HG03558 (cell line): ENCODE results near the gene MRPL16.

Experiments used
- ATAC-seq: cut with Tn5 transposase; IDR thresholded peaks from one replicate; pipeline ENCODE4 v1.9.1; 2021; ENCODE audit warnings: moderate number of reproducible peaks; ENCODE audit not compliant: unreplicated experiment; ENCODE audit errors: extremely low read depth

MRPL16 gene

GRCh38 chr11:59776210-59777066 lies 34.1 kb downstream of the MRPL16 start:
- no peak for ATAC-seq

- no peak for ATAC-seq
Observed at GRCh38 chr11:59773083-59773440, 37.5 kb downstream of the MRPL16 start.

DNA sequence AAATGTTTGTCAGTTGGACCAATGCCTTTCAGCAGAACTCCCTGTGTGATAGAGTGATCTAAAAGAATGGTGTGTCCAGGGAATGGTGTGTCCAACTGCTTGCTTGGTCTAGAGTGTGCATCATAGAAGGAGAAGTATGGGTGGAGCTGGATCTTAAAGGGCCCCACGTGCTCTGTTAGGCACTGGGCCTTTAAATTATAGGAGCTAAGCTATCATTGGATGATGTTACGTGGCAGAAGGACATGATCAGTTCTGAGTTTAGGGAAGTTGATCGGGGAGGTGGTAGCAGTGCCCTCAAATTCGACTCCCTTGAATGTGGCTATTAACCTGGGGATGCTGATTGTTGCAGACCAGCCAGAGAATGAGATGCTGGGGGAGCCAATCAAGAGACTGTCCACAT lies 39.0 kb downstream of the MRPL16 start:
- no peak for ATAC-seq

DNA sequence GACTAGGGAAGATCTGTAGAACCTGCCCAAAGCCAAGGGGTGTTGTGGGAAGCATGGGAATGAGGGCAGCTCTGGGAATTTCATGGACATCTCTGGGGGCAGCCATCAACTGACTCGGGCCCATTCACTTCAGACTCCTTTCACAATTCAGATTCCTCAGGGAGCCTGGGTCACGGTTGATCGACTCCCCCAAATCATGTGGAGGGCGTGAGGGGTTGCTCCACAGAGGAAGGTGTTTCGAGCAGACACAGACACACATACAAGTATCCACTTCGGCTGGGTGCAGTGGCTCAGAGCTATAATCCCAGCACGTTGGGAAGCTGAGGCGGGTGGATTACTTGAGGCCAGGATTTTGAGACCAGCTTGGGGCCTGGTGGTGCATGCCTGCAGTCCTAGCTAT lies 39.7 kb downstream of the MRPL16 start:
- ATAC-seq: no peak

- no peak for ATAC-seq
Observed at GRCh38 chr11:59770319-59770718, 40.3 kb downstream of the MRPL16 start.

DNA sequence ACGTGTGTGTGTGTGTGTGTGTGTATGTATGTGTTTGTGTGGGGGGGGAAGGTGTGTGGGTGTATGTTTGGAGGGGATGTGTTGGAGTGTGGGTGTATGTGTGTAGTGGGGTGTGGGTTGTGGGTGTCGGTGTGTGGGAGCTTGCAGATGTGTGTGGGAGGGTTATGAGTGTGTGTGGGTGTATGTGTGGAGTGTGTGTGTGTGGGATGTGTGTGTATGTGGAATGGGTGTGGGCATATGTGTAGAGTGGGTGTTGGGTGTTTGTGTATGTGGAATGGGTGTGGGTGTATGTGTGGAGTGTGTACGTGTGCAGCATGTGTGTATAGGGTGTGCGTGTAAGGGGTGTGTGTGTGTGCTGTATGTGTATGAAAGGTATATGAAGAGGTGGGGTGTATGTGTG lies 40.8 kb downstream of the MRPL16 start:
- no peak for ATAC-seq

GRCh38 chr11:59769111-59769510 lies 41.5 kb downstream of the MRPL16 start:
- no peak for ATAC-seq

GRCh38 chr11:59767225-59767611 lies 43.4 kb downstream of the MRPL16 start:
- ATAC-seq: no peak

DNA sequence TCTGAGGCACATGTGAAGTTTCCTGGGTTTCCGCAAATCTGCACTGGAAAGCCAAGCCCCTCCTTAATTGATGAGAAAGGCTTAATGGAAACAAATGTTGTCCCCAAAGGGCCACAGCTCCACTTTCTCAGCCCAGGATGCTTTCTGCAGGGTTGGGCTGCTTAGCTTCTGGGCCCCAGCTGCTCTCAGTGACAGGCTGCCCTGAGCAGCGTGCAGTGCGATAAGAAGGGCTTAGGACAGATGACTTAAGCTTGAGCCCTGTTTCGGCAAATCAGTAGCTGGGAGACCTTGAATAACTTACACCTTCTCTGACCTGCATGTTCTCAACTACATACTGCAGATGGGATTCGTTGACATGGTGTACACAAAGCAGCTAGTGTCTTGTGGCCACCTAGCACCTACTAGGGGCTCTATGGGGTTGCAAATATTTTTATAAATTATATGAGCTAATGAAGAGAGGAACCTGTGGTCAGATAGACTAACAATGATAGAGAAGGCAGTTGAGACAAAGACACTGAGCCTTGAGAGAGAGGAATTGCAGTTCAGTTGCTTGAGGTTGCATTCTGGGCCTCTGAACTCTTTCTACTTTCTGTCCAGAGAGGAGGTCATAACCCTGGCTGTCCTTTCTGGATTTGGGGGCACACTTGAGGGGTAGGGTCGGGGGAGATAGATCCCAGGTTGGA lies 43.9 kb downstream of the MRPL16 start:
- no peak for ATAC-seq

DNA sequence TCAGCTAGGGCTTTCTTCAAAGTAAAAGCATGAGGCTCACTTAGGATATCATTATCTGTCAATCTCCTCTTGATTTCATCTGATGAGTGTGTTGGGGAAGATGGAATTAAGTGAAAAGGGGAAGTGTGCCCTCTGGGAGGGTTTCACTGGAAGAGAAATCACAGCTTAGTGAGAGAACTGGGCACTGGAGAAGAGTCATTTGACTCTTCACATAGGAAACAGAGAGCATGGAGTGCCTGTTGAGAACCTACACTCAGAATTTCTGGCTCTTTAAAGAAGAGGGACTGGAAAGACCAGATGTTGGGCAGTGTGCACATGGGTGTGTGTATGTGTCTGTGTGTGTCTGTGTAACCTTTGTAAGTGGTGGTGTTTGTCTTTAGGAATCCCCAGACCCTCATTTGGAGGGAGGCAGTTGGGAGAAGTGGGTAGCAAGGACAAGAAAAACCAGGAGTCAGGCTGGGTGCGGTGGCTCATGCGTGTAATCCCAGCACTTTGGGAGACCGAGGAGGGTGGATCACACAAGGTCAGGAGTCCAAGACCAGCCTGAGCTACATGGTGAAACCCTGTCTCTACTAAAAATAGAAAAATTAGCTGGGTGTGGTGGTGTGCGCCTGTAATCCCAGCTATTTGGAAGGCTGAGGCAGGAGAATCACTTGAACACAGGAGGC lies 45.4 kb downstream of the MRPL16 start:
- no peak for ATAC-seq

DNA sequence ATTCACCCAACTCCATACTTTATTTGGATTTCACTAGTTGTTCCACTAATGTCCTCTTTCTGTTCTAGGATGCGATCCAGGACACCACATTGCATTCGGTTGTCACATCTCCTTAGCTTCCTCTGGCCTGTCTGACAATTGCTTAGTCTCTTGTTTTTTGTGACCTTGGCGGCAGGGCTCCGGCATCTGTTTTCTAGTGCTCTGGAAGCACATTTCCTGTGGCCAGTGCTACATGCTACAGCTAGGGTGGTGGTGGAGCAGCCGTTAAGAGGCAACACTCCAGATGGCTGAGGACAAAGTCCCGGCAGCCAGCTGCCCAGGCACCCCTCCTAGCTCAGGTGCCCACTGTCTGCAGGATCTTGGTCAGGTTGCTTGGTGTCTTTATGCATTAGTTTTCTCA lies 48.6 kb downstream of the MRPL16 start:
- no peak for ATAC-seq

DNA sequence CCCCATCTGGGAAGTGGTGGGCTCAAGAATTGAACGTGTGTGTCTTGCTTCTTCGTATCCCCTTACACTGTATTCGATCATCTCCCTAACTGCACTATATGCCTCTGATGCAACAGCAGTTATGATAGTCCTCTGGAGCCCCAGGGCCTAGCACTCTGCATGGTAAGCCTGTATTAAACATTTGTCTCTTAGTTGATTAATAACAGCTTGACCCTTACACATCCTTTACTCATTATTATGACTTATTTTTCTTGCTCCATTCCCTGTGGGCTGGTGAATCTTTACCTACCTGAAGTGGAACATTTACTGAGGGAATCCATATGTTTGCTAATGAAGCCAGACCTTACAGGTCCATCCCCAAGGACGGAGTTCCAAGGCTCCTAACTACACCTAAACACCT lies 49.8 kb downstream of the MRPL16 start:
- no peak for ATAC-seq

DNA sequence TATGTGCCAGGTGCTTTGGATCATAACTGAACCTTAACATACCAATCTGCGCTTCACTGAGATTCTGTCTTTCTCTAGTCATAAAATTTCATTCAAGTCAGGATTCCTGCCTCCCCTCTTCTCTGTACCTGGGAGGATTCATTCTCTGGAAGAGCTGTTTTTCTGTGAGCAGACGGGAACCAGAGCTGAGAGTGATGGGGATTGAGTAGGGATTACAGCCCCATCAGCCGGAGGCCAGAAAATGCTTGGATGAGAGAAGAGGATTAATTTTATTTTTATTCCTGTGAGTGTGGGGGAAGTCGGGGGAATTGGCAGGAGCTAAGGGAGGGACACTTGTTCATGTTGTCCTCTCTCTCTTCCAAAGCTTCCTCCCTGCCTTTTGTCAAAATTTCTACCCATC lies 50.7 kb downstream of the MRPL16 start:
- ATAC-seq: no peak

DNA sequence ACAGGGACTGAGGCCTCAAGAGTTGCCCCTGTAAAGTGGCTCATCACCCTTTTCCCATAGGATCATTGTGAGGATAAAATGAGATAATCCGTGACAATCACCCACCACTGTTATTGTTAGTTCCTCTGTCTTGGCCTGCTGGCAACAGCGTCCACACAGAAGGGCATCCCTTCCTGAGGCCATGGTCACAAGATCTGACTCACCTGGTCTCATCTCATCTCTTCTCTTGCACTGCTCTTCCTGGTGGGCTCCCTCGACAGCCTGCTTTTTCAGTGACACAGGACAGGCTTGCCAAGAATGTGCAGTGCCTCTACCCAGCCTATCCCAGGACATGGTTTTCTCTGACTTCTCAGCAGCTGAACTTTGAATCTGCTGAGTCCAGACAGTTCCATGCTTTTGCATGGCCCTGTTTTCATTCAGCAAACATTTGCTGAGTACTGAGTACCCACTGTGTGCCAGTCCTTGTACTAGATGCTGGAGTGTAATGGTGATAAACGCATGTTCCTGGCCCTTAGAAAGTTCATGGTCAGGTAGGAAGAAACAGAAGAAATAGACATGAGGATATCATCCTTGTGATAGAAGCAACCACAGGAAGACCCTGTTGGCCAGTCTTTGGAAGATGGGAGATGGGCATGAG lies 52.1 kb downstream of the MRPL16 start:
- ATAC-seq: no peak

DNA sequence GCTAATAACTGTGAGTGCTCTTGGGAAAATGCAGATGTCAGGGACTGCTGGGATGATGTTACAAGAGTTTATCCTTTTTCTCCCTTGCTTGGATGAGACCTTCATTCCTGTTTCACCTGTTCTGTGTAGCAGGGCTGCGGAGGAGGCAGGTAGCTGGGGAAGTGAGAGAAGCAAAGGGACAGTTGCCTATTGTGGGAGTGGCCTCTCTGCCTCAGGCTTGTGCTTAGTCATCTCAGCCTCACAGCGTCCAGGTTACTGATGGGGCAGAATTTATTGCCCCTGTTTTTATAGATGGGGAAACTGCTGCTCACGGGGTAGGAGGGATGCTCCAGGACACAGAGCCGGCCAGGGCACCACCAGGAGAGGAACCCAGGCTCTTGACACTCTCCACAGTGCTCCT lies 53.7 kb downstream of the MRPL16 start:
- no peak for ATAC-seq

- ATAC-seq: no peak
Observed at GRCh38 chr11:59756558-59756840, 54.1 kb downstream of the MRPL16 start.
